Naive thymus-derived CD8-positive, alpha-beta T cell (primary cell): ENCODE measurements around the gene MAGEB6B. TPM values are rescaled to one million over a fixed set of nuclear protein-coding genes. Genes with fewer than 3 reads are reported as not detected.
"Not testable (repeated sequence)": the region's sequence is repeated elsewhere in the genome, so short reads cannot be mapped to it uniquely, and the experiment has no call there.

ENCODE experiments used
- ATAC-seq, 2 donors: fragments of 150-1000 bp; cut with Tn5 transposase in 1 of 2; sonication (Bioruptor Pico), chemical (Tn5 transposase) in 1 of 2; 1 replicate in 1 of 2; 2 replicates in 1 of 2; pipeline ENCODE4 v1.10.0; 2021; ENCODE audit warnings: mild to moderate bottlenecking in 2 of 2, moderate library complexity in 2 of 2
- POLR2A ChIA-PET: fragments of 350-600 bp; sonication (Branson Sonifier 250); formaldehyde crosslinking; loops from one replicate; lab custom pipeline; 2021; ENCODE audit warnings: antibody characterized with exemption; lab: Charles Lee
- DNase-seq, 10 donors: peaks; one replicate each; pipeline versions ENCODE4 v3.0.0 to v3.0.0-alpha.2; 2020 to 2022
- H3K27ac Mint-ChIP-seq, 10 donors: one replicate each; pipeline ENCODE4 v1.8.0; 2020 to 2022; ENCODE audit warnings: mild to moderate bottlenecking in 10 of 10, mixed read lengths in 10 of 10, moderate library complexity in 4 of 10, inconsistent platforms in 1 of 10
- H3K27me3 Mint-ChIP-seq, 5 donors: one replicate each; pipeline ENCODE4 v1.8.0; 2021 to 2022; ENCODE audit warnings: mixed read lengths in 5 of 5
- H3K36me3 Mint-ChIP-seq, 3 donors: one replicate each; pipeline ENCODE4 v1.8.0; 2020 to 2022; ENCODE audit warnings: mixed read lengths in 3 of 3, mild to moderate bottlenecking in 2 of 3, inconsistent platforms in 1 of 3
- H3K4me1 Mint-ChIP-seq, 4 donors: one replicate each; pipeline ENCODE4 v1.8.0; 2021 to 2022; ENCODE audit warnings: mixed read lengths in 4 of 4
- H3K4me3 Mint-ChIP-seq, 10 donors: one replicate each; pipeline ENCODE4 v1.8.0; 2020 to 2022; ENCODE audit warnings: mild to moderate bottlenecking in 10 of 10, mixed read lengths in 10 of 10, moderate library complexity in 6 of 10, inconsistent platforms in 1 of 10
- H3K9me3 Mint-ChIP-seq, 9 donors: one replicate each; pipeline ENCODE4 v1.8.0; 2020 to 2022; ENCODE audit warnings: mixed read lengths in 9 of 9, mild to moderate bottlenecking in 3 of 9, inconsistent platforms in 1 of 9, moderate library complexity in 1 of 9
- polyA plus RNA-seq, 3 donors: library from polyadenylated mRNA; unstranded; fragments of 300-500 nt; fragmentation: Illumina TruSeq; gene quantifications; one replicate each; pipeline ENCODE4 v1.2.3, GENCODE V29; 2021
- total RNA-seq, 8 experiments: library from RNA in 2 of 8; stranded (reverse) in 2 of 8; gene quantifications; one replicate each; pipeline ENCODE4 v1.2.3 and lab custom pipeline; 2021 to 2026

The MAGEB6B gene, protein sequence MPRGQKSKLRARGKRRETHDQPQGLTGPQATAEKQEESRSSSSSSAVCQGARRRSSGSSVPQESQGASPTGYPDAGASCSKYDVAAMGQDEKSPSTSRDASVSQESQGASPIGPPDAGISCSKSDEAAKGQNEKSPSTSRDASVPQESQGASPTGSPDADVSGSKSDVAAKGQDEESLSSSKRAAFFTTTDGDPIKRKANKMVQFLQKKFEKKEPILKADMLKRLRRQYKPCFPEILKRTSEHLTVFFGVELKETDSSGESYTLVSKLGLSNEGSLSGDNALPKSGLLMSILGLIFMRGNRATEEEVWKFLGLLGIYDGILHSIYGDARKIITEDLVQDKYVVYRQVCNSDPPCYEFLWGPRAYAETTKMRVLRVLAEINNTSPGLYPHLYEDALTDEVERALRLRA
- total RNA-seq: not detected
- not detected for polyA plus RNA-seq
- total RNA-seq (lab: John Stamatoyannopoulos, UW): 0 reads per million in 6 experiments

- Mint-ChIP-seq H3K9me3 (peaks cover 0 to 7% (median under 1%) of the 10 kb centered on the region in 9 donors), H3K4me3 (no peak within 1 kb of the TSS), H3K36me3 (no peaks in the 10 kb centered on the region), H3K27ac (no peak within 1 kb of the TSS), H3K4me1 (no peaks in the 10 kb centered on the region), H3K27me3 (no peaks in the 10 kb centered on the region)
- DNase-seq: no peak
- no peak for ATAC-seq
- POLR2A ChIA-PET: no interaction called here
These were observed at the start of gene MAGEB6B for GRCh38 chrX:26160301-26160700. Gene MAGEB6B, plus strand, starts transcription at chrX:26160601. Its CDS starts 0 bp downstream, at chrX:26160601.

DNA sequence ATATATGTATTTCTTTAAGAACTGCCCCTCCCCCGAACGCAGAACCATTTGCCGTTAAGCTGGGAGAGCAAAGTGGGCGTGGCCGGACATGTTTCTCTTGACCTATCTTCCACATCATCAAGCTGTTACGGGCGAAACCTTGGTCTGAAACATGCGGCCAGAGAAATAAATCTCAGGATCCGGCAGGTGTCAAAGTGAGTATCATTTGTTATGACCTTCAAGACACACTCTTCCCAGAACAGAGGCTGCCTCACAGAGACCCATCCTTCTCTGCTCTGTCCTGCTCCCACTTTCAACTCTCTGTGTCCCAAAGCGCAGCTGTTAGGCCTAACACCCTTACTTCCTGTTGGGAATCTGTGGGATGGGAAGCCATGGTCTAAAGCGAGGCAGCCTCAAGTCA is 22.1 kb upstream of the MAGEB6B start, which contains the start of gene MAGEB18:
MAGEB18 (plus strand) TSS at position 70 of the 400 bp plus-strand sequence. CDS start 643 bp downstream, outside the sequence.
- no peak for ATAC-seq
- H3K9me3 Mint-ChIP-seq: peaks cover 0 to 10% (median 0%) of the 10 kb centered on the region in 9 donors

GRCh38 chrX:26146024-26146423 is 14.4 kb upstream of the MAGEB6B start:
- no peak overlapping the region for H3K27ac Mint-ChIP-seq
- no peaks in the 10 kb centered on the region for H3K27me3 Mint-ChIP-seq
- no peak for ATAC-seq
- peaks cover 0 to 10% (median 0%) of the 10 kb centered on the region in 9 donors for H3K9me3 Mint-ChIP-seq
- POLR2A ChIA-PET: no interaction called here
- no peaks in the 10 kb centered on the region for H3K36me3 Mint-ChIP-seq
- H3K4me1 Mint-ChIP-seq: no peaks in the 10 kb centered on the region
- H3K4me3 Mint-ChIP-seq: no peak overlapping the region
- DNase-seq: no peak

More for the DNA sequence above, 22.1 kb upstream of the MAGEB6B start, which contains the start of gene MAGEB18:
- Mint-ChIP-seq H3K4me3 (no peak within 1 kb of the TSS), H3K27ac (no peak within 1 kb of the TSS), H3K36me3 (no peaks in the 10 kb centered on the region), H3K27me3 (no peaks in the 10 kb centered on the region), H3K4me1 (no peaks in the 10 kb centered on the region)
- POLR2A ChIA-PET: no interaction called here
- no peak for DNase-seq

DNA sequence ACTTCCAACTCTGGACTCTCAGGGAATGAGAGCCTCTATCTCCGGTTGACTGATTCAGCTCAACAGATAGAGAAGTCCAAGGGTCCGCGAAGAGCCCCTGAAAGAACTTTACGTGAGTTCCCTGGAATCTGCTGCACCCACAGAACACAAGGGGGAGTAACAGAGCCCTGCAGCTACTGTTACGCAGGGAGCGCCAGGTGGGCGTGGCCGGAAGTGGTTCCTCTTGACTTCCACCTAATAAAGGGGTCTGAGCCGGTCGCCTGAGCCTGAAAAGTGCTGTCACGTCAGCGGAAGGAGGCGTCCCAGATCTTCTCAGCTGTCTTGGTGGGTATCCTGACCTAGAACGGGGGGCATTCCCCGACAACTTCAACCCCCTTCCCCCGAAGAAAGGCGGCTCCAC is 31.8 kb downstream of the MAGEB6B start, which contains the start of gene MAGEB6:
MAGEB6 (plus strand) TSS at position 237 of the 400 bp plus-strand sequence. CDS start 1,407 bp downstream, outside the sequence.
- no peak for ATAC-seq
- no peak for DNase-seq
- H3K4me3 Mint-ChIP-seq: no peak within 1 kb of the TSS
- H3K27me3 Mint-ChIP-seq: no peaks in the 10 kb centered on the region
- POLR2A ChIA-PET: no interaction called here
- no peaks in the 10 kb centered on the region for H3K36me3 Mint-ChIP-seq
- peaks cover 0 to 4% (median 0%) of the 10 kb centered on the region in 9 donors for H3K9me3 Mint-ChIP-seq
- H3K4me1 Mint-ChIP-seq: no peaks in the 10 kb centered on the region
- no peak within 1 kb of the TSS for H3K27ac Mint-ChIP-seq

DNA sequence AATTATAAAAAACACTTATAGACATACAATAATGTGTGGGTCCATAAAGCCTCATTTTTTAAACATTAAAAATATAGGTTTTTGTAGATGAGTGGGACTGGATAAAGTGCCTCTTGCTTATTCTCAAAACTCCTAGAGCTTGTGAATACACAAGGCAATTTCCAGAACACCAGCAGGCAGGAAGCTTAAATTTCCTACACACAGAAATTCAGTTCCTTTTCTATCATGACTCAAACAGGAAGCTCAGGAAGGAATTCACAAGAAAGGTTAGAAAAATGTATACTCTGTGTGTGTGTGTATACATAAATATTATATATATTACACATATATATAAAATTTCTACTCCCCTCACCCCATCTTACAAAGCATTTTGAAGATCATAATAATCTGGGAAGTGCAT is 43.2 kb downstream of the MAGEB6B start:
- no peak for DNase-seq
- H3K4me1 Mint-ChIP-seq: no peaks in the 10 kb centered on the region
- no peak overlapping the region for H3K4me3 Mint-ChIP-seq
- ATAC-seq: no peak
- no peak overlapping the region for H3K27ac Mint-ChIP-seq
- no peaks in the 10 kb centered on the region for H3K36me3 Mint-ChIP-seq
- H3K27me3 Mint-ChIP-seq: no peaks in the 10 kb centered on the region
- peaks cover 0 to 5% (median 0%) of the 10 kb centered on the region in 9 donors for H3K9me3 Mint-ChIP-seq
- POLR2A ChIA-PET: no interaction called here

GRCh38 chrX:26204717-26205116 is 44.3 kb downstream of the MAGEB6B start:
- DNase-seq, H3K4me3 Mint-ChIP-seq, H3K9me3 Mint-ChIP-seq, H3K36me3 Mint-ChIP-seq, H3K27ac Mint-ChIP-seq, POLR2A ChIA-PET, H3K4me1 Mint-ChIP-seq, ATAC-seq, H3K27me3 Mint-ChIP-seq: not testable (repeated sequence)

GRCh38 chrX:26208012-26208411 is 47.6 kb downstream of the MAGEB6B start:
- no peaks in the 10 kb centered on the region for H3K4me1 Mint-ChIP-seq
- no peak for ATAC-seq
- no peak for DNase-seq
- H3K27ac Mint-ChIP-seq: no peak overlapping the region
- no peaks in the 10 kb centered on the region for H3K36me3 Mint-ChIP-seq
- no peaks in the 10 kb centered on the region for H3K27me3 Mint-ChIP-seq
- POLR2A ChIA-PET: no interaction called here
- H3K9me3 Mint-ChIP-seq: peaks cover 0 to 6% (median 0%) of the 10 kb centered on the region in 9 donors
- no peak overlapping the region for H3K4me3 Mint-ChIP-seq

Other genes starting within 250 kb of the MAGEB6B start
- not detected for gene MAGEB18, start 22.3 kb upstream of the MAGEB6B start, total RNA-seq
- gene MAGEB18, start 22.3 kb upstream of the MAGEB6B start, polyA plus RNA-seq: not detected
- gene MAGEB6, start 31.8 kb downstream of the MAGEB6B start, total RNA-seq: not detected
- gene MAGEB6, start 31.8 kb downstream of the MAGEB6B start, polyA plus RNA-seq: not detected
- gene MAGEB5, start 55.6 kb downstream of the MAGEB6B start, total RNA-seq: not detected
- not detected for gene MAGEB5, start 55.6 kb downstream of the MAGEB6B start, polyA plus RNA-seq